Astrocyte (in vitro differentiated cells and primary cell): ENCODE results near the gene CDSN.

Experiments
- EZH2 ChIP-seq: IDR thresholded peaks from 2 replicates; pipeline ENCODE4 v1.6.1; 2012; ENCODE audit warnings: mild to moderate bottlenecking, low read length, inconsistent platforms; ENCODE audit not compliant: insufficient read depth
- TF ChIP-seq, protein P1 (sequence below): IDR thresholded peaks from 2 replicates; pipeline ENCODE4 v1.5.1; 2011; ENCODE audit warnings: low read depth, mild to moderate bottlenecking, inconsistent platforms, low read length, moderate library complexity; ENCODE audit not compliant: insufficient read depth

DNA sequence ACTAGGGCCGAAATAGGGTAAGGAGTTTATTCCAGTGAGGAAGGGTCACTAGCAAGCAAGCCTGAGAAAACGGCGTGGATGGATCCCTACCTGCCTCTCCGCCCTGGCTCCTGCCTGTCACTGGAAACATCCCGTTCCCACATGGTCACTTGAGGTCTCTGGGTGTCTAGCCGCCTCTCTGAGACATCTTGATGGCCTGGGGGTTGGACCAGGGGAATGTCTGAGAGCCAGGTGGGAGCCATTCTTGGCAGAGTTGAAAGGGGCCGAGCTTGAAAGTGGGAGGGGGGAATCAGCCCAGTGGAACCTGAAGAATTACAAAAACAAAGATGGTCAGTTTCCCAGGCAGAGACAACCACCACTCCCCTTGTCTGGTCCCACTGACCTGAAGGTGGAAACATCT lies 36.4 kb upstream of the CDSN start:
- TF ChIP-seq, protein P1, sequence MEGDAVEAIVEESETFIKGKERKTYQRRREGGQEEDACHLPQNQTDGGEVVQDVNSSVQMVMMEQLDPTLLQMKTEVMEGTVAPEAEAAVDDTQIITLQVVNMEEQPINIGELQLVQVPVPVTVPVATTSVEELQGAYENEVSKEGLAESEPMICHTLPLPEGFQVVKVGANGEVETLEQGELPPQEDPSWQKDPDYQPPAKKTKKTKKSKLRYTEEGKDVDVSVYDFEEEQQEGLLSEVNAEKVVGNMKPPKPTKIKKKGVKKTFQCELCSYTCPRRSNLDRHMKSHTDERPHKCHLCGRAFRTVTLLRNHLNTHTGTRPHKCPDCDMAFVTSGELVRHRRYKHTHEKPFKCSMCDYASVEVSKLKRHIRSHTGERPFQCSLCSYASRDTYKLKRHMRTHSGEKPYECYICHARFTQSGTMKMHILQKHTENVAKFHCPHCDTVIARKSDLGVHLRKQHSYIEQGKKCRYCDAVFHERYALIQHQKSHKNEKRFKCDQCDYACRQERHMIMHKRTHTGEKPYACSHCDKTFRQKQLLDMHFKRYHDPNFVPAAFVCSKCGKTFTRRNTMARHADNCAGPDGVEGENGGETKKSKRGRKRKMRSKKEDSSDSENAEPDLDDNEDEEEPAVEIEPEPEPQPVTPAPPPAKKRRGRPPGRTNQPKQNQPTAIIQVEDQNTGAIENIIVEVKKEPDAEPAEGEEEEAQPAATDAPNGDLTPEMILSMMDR, result no peak
- TF ChIP-seq EZH2, result no peak
